Activated CD8-positive, alpha-beta memory T cell treated with anti-CD3 and anti-CD28 coated beads for 24 hours (primary cell): ENCODE data around the gene GTPBP4.
"Not testable (repeated sequence)": the region's sequence is repeated elsewhere in the genome, so short reads cannot be mapped to it uniquely, and the experiment has no call there.

Experiments used
- DNase-seq: peaks from one replicate; pipeline ENCODE4 v3.0.0-alpha.2; 2020

The GTPBP4 gene

GRCh38 chr10:1063232-1063865 is 75.1 kb downstream of the GTPBP4 start:
- DNase-seq, result peak; percentile 62

GRCh38 chr10:1064964-1065247 is 76.7 kb downstream of the GTPBP4 start:
- no peak for DNase-seq

- not testable (repeated sequence) for DNase-seq
These were observed 78.5 kb downstream of the GTPBP4 start for GRCh38 chr10:1066734-1067133.

GRCh38 chr10:1068380-1069361 is 80.4 kb downstream of the GTPBP4 start:
- DNase-seq, result no peak
